GM19463 (cell line): ENCODE data around the gene PLAGL2.

Experiments
- ATAC-seq: cut with Tn5 transposase; IDR thresholded peaks from one replicate; pipeline ENCODE4 v1.9.1; 2021; ENCODE audit warnings: mild to moderate bottlenecking, moderate library complexity; ENCODE audit not compliant: unreplicated experiment

The PLAGL2 gene

GRCh38 chr20:32153771-32154170 lies 53.8 kb downstream of the PLAGL2 start:
- ATAC-seq, result no peak

- ATAC-seq, result no peak
Measured at GRCh38 chr20:32153156-32153665, 54.3 kb downstream of the PLAGL2 start.

- ATAC-seq, result no peak
Measured at GRCh38 chr20:32152421-32153155, 55.0 kb downstream of the PLAGL2 start.

GRCh38 chr20:32150291-32150848 lies 57.2 kb downstream of the PLAGL2 start:
- no peak for ATAC-seq

DNA sequence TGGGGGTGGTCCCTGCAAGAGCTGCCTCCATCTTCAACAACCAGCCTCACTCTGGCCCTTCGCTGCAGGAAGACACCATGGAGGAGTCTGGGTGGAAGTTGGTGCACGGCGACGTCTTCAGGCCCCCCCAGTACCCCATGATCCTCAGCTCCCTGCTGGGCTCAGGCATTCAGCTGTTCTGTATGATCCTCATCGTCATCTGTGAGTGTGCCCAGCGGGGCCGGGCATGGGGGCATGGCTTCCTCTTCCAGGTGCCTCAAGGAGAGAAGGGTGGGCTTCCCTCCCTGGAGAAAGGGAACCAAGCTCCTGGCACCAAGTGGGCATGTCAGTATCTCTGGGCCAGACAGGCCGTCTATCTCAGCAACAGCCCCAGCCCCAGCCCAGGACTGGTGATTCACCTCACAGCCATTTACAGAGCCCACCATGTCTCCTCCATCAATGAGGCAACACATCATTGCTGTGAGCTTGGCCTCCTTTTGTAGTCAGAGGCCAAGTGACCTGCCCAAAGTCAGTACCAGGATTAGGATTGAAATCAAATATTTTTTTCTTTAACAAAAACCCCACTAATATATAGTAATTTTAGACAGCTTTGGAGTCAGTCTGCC lies 57.9 kb downstream of the PLAGL2 start:
- no peak for ATAC-seq

DNA sequence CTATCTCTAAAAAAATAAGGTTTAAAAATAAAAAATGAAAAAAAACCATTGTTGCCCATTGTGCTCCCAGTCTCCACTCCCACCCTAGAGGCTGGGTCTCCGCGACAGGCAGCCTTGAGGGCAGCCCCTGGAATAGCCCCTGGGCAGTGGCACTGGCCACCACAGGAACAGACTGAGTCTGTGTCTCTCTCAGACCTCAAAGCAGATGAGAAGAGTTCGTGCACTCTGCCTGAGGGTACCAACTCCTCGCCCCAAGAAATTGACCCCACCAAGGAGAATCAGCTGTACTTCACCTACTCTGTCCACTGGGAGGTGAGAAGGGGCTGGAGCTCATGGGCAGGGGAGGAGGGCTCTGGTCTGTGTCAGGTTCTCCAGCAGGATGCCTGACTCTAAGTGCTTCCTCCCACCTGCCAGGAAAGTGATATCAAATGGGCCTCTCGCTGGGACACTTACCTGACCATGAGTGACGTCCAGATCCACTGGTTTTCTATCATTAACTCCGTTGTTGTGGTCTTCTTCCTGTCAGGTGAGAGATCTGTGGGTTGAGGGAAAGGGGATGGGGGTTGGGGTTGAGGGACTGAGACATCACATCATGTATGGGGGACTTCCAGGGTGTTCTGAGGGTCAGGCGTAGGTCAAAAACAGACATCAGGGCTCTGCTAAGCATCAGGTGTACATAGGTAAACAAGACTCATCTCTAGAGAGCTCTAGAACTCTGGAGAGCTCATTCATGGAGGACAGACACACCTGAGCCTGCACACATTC lies 62.5 kb downstream of the PLAGL2 start:
- ATAC-seq, result no peak

GRCh38 chr20:32142991-32143390 lies 64.6 kb downstream of the PLAGL2 start:
- ATAC-seq, result no peak
